Lower lobe of right lung (tissue), 2 donors: ENCODE data around the gene BNC2. TPM values are rescaled to one million over a fixed set of nuclear protein-coding genes. Genes with fewer than 3 reads are reported as not detected.

ENCODE experiments used
- ATAC-seq, 2 donors: fragments of 200-7000 bp; cut with Tn5 transposase; one replicate each; pipeline ENCODE4 v1.9.1; 2020 to 2022; ENCODE audit warnings: mild to moderate bottlenecking in 2 of 2, moderate library complexity in 2 of 2
- DNase-seq: peaks from one replicate; pipeline ENCODE4 v3.0.0-alpha.2; 2020
- H3K27ac ChIP-seq: fragments of 200-600 bp; one replicate; pipeline ENCODE4 v1.8.0; 2022
- H3K27me3 ChIP-seq: fragments of 200-600 bp; one replicate; pipeline ENCODE4 v1.8.0; 2022; ENCODE audit warnings: low read depth
- H3K36me3 ChIP-seq: fragments of 200-600 bp; one replicate; pipeline ENCODE4 v1.8.0; 2022; ENCODE audit warnings: mild to moderate bottlenecking
- H3K4me1 ChIP-seq: fragments of 200-600 bp; one replicate; pipeline ENCODE4 v1.8.0; 2022
- H3K4me3 ChIP-seq: fragments of 200-600 bp; one replicate; pipeline ENCODE4 v1.8.0; 2022; ENCODE audit warnings: mild to moderate bottlenecking
- H3K9me3 ChIP-seq: fragments of 200-600 bp; one replicate; pipeline ENCODE4 v1.8.0; 2022
- intact Hi-C: fragments of 100-400 bp; cut with DNase I; formaldehyde crosslinking; loops from one replicate; pipeline ENCODE4 v1.11.0; 2022
- total RNA-seq: library from RNA; stranded (reverse); fragmentation: NEBNext Ultra II Directional; extraction: Animal tissue kit (Norgen Biotek cat#: 25700); gene quantifications from one replicate; pipeline ENCODE4 v1.2.1, GENCODE V29; 2021
- TF ChIP-seq, protein P1 (sequence below): fragments of 200-600 bp; IDR thresholded peaks from one replicate; pipeline ENCODE4 v1.8.0; 2022; ENCODE audit warnings: antibody characterized with exemption, mild to moderate bottlenecking
- donor health status: DM: no; HTN: yes; CAD: no; lungs with severe emphysema.

The BNC2 gene
- total RNA-seq, 1 donor from 2014 or later, result 15.0 TPM

GRCh38 chr9:16867576-16868311 is 2.7 kb downstream of the BNC2 start:
- Histone ChIP-seq H3K27me3 (peaks cover 9% of the 10 kb centered on the region), H3K9me3 (no peaks in the 10 kb centered on the region), H3K4me3 (peak overlapping the region; percentile 17), H3K36me3 (no peaks in the 10 kb centered on the region), H3K27ac (peak overlapping the region; percentile 64), H3K4me1 (no peaks in the 10 kb centered on the region)
- DNase-seq (no peak), ATAC-seq (no peak)
- intact Hi-C loops, result no loop called here
- TF ChIP-seq, protein P1, sequence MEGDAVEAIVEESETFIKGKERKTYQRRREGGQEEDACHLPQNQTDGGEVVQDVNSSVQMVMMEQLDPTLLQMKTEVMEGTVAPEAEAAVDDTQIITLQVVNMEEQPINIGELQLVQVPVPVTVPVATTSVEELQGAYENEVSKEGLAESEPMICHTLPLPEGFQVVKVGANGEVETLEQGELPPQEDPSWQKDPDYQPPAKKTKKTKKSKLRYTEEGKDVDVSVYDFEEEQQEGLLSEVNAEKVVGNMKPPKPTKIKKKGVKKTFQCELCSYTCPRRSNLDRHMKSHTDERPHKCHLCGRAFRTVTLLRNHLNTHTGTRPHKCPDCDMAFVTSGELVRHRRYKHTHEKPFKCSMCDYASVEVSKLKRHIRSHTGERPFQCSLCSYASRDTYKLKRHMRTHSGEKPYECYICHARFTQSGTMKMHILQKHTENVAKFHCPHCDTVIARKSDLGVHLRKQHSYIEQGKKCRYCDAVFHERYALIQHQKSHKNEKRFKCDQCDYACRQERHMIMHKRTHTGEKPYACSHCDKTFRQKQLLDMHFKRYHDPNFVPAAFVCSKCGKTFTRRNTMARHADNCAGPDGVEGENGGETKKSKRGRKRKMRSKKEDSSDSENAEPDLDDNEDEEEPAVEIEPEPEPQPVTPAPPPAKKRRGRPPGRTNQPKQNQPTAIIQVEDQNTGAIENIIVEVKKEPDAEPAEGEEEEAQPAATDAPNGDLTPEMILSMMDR, result no peak

GRCh38 chr9:16866587-16866986 is 3.9 kb downstream of the BNC2 start:
- no peak for DNase-seq
- Histone ChIP-seq H3K27me3 (peaks cover 9% of the 10 kb centered on the region), H3K4me3 (no peak overlapping the region), H3K4me1 (no peaks in the 10 kb centered on the region), H3K36me3 (no peaks in the 10 kb centered on the region), H3K9me3 (no peaks in the 10 kb centered on the region), H3K27ac (no peak overlapping the region)
- no peak for ATAC-seq
- intact Hi-C loops, result no loop called here
- TF ChIP-seq, protein P1, result no peak

GRCh38 chr9:16864649-16865434 is 5.6 kb downstream of the BNC2 start:
- H3K27me3 ChIP-seq, result no peaks in the 10 kb centered on the region
- TF ChIP-seq, protein P1, result no peak
- no peak for ATAC-seq
- no peaks in the 10 kb centered on the region for H3K9me3 ChIP-seq
- no peak for DNase-seq
- no peaks in the 10 kb centered on the region for H3K36me3 ChIP-seq
- intact Hi-C loops, result no loop called here
- H3K4me3 ChIP-seq, result no peak overlapping the region
- no peaks in the 10 kb centered on the region for H3K4me1 ChIP-seq
- H3K27ac ChIP-seq, result no peak overlapping the region

DNA sequence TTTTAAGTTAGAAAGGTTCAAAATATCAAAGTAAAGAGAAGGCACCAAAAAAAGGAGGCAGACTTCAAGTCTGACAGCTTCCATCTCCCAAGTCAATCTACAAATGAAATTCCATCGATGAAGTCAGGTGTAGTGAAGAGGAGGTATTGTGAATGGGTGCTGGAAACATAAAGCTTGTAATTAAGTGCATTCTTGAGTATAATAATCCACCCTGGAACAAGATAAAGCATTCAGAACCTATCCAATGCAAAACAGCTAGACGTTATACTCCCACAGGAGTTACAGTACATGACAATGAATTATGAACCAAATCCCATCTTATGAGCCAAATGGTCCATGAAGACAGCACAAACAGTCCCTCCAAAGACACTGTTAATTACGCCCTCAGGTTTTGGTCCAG is 22.3 kb downstream of the BNC2 start:
- no peak overlapping the region for H3K27ac ChIP-seq
- no peaks in the 10 kb centered on the region for H3K36me3 ChIP-seq
- TF ChIP-seq, protein P1, result no peak
- no peaks in the 10 kb centered on the region for H3K4me1 ChIP-seq
- DNase-seq (no peak), ATAC-seq (no peak)
- no peak overlapping the region for H3K4me3 ChIP-seq
- intact Hi-C loops, result no loop called here
- no peaks in the 10 kb centered on the region for H3K9me3 ChIP-seq
- no peaks in the 10 kb centered on the region for H3K27me3 ChIP-seq

GRCh38 chr9:16846986-16847385 is 23.5 kb downstream of the BNC2 start:
- Histone ChIP-seq H3K9me3 (no peaks in the 10 kb centered on the region), H3K36me3 (no peaks in the 10 kb centered on the region), H3K4me3 (no peak overlapping the region), H3K27me3 (no peaks in the 10 kb centered on the region), H3K27ac (no peak overlapping the region), H3K4me1 (no peaks in the 10 kb centered on the region)
- TF ChIP-seq, protein P1, result no peak
- intact Hi-C loops, result no loop called here
- ATAC-seq (no peak), DNase-seq (no peak)
